ENCODE measurements around the gene MAGIX. TPM values are rescaled to one million over a fixed set of nuclear protein-coding genes. Genes with fewer than 3 reads are reported as not detected.
A peak's percentile ranks its signal among the peaks of the same experiment; 100 is the strongest.

Gene MAGIX
- total RNA-seq, 4 donors from 2014 or later, result 6.8 to 16.5 (median 10.3) TPM

- 2 to 62% methylated on average over 22 to 63 of the region's 65 CpGs for WGBS, 2 donors
- intact Hi-C loops (cut with DNase I; ENCODE audit: low total_unique reads), result no loop called here
- TF ChIP-seq CTCF (IDR thresholded peaks at IDR 0.05), result no peak
- TF ChIP-seq POLR2A (IDR thresholded peaks at IDR 0.05), result no peak
- H3K4me3 ChIP-seq (ENCODE audit: low read depth, poor library complexity, severe bottlenecking), result no peak overlapping the region
- peak; percentile 83 to 97 for DNase-seq (ENCODE audit: low spot score in 2 of 2)
These were observed 6.4 kb upstream of the MAGIX start for GRCh38 chrX:49155900-49156837.

GRCh38 chrX:49157194-49157593 is 5.4 kb upstream of the MAGIX start:
- WGBS, 2 donors, result 84 to 86% methylated on average over 12 to 19 of the region's 25 CpGs
- DNase-seq (ENCODE audit: low spot score in 2 of 2), result no peak
- TF ChIP-seq POLR2A (IDR thresholded peaks at IDR 0.05), result no peak
- no peak for TF ChIP-seq CTCF (IDR thresholded peaks at IDR 0.05)
- intact Hi-C loops (cut with DNase I; ENCODE audit: low total_unique reads), result no loop called here
- no peak overlapping the region for H3K4me3 ChIP-seq (ENCODE audit: low read depth, poor library complexity, severe bottlenecking)

GRCh38 chrX:49160908-49161307 is 1.6 kb upstream of the MAGIX start:
- no peak overlapping the region for H3K4me3 ChIP-seq (ENCODE audit: low read depth, poor library complexity, severe bottlenecking)
- TF ChIP-seq POLR2A (IDR thresholded peaks at IDR 0.05) (no peak), CTCF (IDR thresholded peaks at IDR 0.05) (no peak)

GRCh38 chrX:49161632-49162031 is 926 bp upstream of the MAGIX start:
- intact Hi-C loops (cut with DNase I; ENCODE audit: low total_unique reads), result no loop called here
- DNase-seq (ENCODE audit: low spot score in 2 of 2), result no peak
- H3K4me3 ChIP-seq (ENCODE audit: low read depth, poor library complexity, severe bottlenecking), result no peak overlapping the region
- WGBS, 2 donors, result 84 to 87% methylated on average over 3 to 5 of the region's 5 CpGs
- TF ChIP-seq POLR2A (IDR thresholded peaks at IDR 0.05), result no peak
- no peak for TF ChIP-seq CTCF (IDR thresholded peaks at IDR 0.05)

More at GRCh38 chrX:49160908-49161307, 1.6 kb upstream of the MAGIX start:
- 88 to 95% methylated on average over 2 of the region's 2 CpGs for WGBS, 2 donors
- intact Hi-C loops (cut with DNase I; ENCODE audit: low total_unique reads), result no loop called here
- no peak for DNase-seq (ENCODE audit: low spot score in 2 of 2)

GRCh38 chrX:49163555-49164419 is 1.2 kb downstream of the MAGIX start:
- no peak overlapping the region for H3K4me3 ChIP-seq (ENCODE audit: low read depth, poor library complexity, severe bottlenecking)
- intact Hi-C loops (cut with DNase I; ENCODE audit: low total_unique reads), result no loop called here
- TF ChIP-seq POLR2A (IDR thresholded peaks at IDR 0.05), result no peak
- TF ChIP-seq CTCF (IDR thresholded peaks at IDR 0.05), result no peak
- DNase-seq (ENCODE audit: low spot score in 2 of 2), result peak; percentile 89 to 97
- WGBS, 2 donors, result 2 to 48% methylated on average over 11 to 69 of the region's 69 CpGs
